GM13976 (cell line): ENCODE measurements around the gene UPP1.

Experiments
- DNase-seq: peaks from one replicate; pipeline ENCODE4 v3.0.0; 2012; ENCODE audit warnings: low spot score
- in situ Hi-C: fragments of 300-500 bp; cut with MboI; formaldehyde crosslinking; loops from one replicate; pipeline ENCODE4 v1.12.0; 2022; ENCODE audit warnings: low sequenced_read_pairs, mixed read lengths, inconsistent platforms; ENCODE audit not compliant: unreplicated experiment
- TF ChIP-seq, protein P1 (sequence below): IDR thresholded peaks from 2 replicates; pipeline ENCODE4 v1.5.1; 2012; ENCODE audit warnings: borderline replicate concordance, mild to moderate bottlenecking; ENCODE audit not compliant: insufficient read depth; ENCODE audit errors: extremely low read depth, missing control alignments, control extremely low read depth

The UPP1 gene

DNA sequence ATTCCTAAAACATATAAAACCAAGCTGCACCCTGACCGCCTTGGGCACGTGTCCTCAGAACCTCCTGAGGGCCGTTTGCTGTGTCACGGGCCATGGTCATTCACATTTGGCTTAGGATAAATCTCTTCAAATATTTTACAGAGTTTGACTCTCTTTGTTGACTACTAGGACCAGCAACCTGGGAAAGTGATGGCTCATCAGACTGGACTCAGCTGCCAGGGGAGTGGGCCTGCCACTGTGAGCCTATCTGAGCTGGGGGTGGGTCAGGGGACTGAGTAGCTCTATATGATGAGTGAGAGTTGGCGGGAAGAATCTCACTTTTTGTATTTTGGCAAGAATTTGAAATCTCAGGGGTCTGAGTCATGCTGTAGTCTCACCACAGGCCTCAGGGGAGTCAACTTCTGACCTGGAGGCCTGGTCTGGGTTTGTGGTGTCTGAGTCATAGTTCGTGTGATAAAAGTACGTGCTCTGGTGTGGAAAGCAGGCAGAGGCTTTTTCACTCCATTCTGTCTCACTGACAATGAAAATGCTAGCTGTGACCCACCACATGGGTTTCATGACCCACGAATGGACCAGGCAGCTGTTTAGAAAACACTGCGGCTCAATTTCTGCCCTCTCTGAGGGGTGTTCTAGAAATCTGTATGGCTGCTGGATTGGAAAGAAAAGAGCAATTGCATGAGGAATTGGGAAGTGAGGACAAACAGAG is 4.2 kb upstream of the UPP1 start:
- in situ Hi-C loops, result loop anchor here (25.0 kb wide), 1 partner anchor 177 kb away; no protein-coding TSS in a partner anchor
- TF ChIP-seq, protein P1, sequence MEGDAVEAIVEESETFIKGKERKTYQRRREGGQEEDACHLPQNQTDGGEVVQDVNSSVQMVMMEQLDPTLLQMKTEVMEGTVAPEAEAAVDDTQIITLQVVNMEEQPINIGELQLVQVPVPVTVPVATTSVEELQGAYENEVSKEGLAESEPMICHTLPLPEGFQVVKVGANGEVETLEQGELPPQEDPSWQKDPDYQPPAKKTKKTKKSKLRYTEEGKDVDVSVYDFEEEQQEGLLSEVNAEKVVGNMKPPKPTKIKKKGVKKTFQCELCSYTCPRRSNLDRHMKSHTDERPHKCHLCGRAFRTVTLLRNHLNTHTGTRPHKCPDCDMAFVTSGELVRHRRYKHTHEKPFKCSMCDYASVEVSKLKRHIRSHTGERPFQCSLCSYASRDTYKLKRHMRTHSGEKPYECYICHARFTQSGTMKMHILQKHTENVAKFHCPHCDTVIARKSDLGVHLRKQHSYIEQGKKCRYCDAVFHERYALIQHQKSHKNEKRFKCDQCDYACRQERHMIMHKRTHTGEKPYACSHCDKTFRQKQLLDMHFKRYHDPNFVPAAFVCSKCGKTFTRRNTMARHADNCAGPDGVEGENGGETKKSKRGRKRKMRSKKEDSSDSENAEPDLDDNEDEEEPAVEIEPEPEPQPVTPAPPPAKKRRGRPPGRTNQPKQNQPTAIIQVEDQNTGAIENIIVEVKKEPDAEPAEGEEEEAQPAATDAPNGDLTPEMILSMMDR, result no peak
- peak; percentile 83 for DNase-seq

DNA sequence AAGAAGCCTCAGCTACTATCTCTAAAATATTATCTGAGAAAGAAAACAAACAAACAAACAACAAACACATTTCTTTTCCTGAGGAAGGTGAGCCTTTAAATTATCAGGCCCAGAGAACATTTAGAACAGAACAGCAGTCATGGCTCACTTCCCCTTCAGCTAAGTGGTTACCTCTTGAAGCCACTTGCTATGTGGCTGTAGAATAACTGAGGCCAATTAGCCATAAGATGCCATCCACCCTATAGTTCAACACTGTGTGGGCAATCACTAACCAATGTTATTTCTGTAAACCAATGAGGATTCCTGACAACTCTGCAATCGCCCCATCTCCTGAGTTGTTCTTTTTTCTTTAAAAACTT is 3.7 kb upstream of the UPP1 start:
- TF ChIP-seq, protein P1, result no peak
- in situ Hi-C loops, result loop anchor here (25.0 kb wide), 1 partner anchor 177 kb away; no protein-coding TSS in a partner anchor
- no peak for DNase-seq

DNA sequence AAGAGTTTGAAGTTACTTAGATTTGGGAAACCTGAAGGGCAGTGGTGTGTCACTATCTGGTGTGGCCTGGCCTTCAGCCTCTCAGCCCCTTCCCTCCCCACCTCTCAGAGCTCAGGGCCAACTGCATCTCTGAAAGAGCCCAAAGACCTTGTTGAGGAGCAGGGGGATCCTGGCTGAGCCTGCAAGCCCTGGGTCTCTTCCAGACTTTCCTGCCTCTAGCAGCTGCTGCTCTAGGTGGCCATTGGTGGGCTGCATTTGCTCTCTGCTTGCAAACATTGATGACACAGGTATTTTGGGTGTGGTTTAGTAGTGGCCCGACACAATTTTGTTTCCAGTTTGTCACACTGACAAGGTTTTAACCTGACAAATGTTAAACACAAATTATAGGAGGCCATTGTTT is 3.1 kb upstream of the UPP1 start:
- TF ChIP-seq, protein P1, result no peak

DNA sequence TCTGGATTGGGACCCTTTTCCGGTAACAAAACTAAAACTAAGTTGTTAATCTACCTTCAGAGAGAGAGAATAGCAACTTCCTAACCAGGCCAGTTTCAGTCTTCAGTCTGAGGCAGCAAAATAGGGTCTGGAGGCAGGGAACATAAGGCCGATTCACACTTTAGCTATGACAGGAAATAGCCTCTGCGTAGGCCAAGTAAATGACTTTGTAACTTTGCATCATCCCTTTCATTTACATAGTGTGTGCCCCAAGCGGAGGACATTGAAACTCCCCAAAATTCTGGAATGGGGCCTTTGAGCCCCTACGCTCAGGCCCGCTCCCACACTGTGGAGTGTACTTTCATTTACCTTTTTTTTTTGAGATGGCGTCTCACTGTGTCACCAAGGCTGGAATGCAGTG is 1.7 kb upstream of the UPP1 start:
- in situ Hi-C loops, result loop anchor here (25.0 kb wide), 1 partner anchor 175 kb away; no protein-coding TSS in a partner anchor
- DNase-seq, result no peak
- TF ChIP-seq, protein P1, result no peak

More for the DNA sequence above, 3.1 kb upstream of the UPP1 start:
- in situ Hi-C loops, result loop anchor here (25.0 kb wide), 1 partner anchor 176 kb away; no protein-coding TSS in a partner anchor
- no peak for DNase-seq

DNA sequence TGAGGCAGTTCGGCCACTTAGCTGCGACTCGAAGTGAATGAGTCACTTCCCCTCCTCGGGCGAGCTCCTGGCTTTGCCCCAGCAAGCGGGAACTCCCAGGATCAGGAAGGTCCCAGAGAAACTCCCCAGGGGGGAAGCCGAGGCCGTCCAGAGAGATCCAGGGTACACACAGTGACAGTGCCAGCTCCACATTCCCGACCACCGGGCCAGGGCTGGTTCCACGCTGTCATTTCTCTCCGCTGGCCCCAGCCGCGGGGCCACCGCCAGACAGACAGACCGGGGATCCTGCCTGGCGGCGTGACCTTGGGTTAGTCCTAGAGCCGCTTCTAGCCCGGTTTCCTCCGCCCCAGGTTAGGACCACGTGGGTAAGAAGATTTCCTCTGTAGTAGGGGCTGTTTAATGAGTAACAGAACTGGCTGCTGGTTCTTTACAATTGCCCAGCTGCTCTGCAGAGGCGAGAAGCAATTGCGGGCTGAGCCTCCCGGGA is 463 bp upstream of the UPP1 start:
- DNase-seq, result peak; percentile 58
- in situ Hi-C loops, result loop anchor here (25.0 kb wide), 1 partner anchor 174 kb away; no protein-coding TSS in a partner anchor
- TF ChIP-seq, protein P1, result no peak

DNA sequence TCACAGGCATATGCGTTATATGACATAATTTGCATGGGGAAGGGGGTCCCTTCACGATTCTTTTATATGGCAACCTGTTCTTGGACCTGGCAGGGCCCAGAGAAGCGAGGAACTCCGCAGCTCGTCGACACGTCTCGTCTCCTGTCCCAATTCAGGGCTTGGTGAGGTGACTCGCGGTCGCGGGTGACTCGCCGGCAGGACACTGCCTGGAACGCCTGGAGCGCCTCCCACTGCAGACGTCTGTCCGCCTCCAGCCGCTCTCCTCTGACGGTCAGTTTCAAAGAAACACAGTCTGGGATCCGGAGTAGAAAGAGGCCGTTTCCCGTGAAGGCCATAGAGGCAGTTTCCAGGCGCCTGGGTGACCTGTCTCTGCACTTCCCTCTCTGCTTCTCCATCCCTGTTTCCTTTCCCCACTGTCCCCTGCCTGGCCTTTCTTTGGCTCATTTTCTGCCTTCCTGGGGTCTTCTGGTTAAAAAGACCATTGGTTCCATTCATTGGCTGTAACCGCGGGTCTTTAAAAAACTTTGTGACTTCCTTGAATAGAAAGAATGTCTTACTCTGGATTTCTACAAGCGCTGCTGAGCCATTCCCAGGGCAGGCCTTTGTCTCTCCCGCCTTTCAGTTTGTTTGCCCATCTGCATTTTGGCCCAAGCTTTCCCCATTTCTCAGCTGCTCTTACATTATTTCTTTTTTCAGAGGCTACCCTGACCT is 1.2 kb downstream of the UPP1 start:
- no peak for DNase-seq
- TF ChIP-seq, protein P1, result no peak
- in situ Hi-C loops, result loop anchor here (5.0 to 25.0 kb wide), 2 partner anchors 98 to 172 kb away; no protein-coding TSS in a partner anchor
